ENCODE data around the gene RASSF4.

- no peak for TF ChIP-seq CTCF (IDR thresholded peaks at IDR 0.05)
- TF ChIP-seq POLR2AphosphoS5 (IDR thresholded peaks at IDR 0.05), result no peak
These were observed 28.5 kb upstream of the RASSF4 start for GRCh38 chr10:44930904-44931620.

Data from breast epithelium (tissue), 3 donors.